ENCODE results near the gene TP53I11.

TP53I11 gene

DNA sequence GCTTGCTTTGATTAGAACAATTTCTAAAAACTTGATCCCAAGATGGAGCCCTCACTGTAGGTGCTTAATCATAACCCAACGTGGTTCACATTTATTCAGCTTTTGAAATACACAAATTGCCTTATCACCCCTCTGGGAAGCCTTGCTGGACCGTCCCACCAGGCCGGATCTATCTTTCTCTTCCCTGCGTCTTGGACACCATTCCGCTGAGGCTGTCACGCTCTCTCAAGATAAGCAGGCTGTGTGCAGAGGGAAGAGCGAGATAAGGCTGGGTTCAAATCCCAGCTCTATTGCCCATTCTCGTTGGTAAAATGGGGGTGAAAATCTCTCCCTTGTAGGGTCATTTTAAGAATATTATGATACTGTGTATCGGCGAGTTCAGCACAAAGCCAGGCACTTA lies 20.5 kb upstream of the TP53I11 start:
- no peak overlapping the region for H3K4me3 ChIP-seq
- H3K27ac ChIP-seq: no peak overlapping the region
- no peak overlapping the region for H3K9ac ChIP-seq
- H4K20me1 ChIP-seq: no peaks in the 10 kb centered on the region
- H3K27me3 ChIP-seq: no peaks in the 10 kb centered on the region
- H3K9me3 ChIP-seq: no peaks in the 10 kb centered on the region
- no peak overlapping the region for H3K4me2 ChIP-seq
- H3K36me3 ChIP-seq: no peaks in the 10 kb centered on the region
- TF ChIP-seq Cebpa-rat (IDR thresholded peaks at IDR 0.05): no peak
- peaks cover 23% of the 10 kb centered on the region for H3K4me1 ChIP-seq

DNA sequence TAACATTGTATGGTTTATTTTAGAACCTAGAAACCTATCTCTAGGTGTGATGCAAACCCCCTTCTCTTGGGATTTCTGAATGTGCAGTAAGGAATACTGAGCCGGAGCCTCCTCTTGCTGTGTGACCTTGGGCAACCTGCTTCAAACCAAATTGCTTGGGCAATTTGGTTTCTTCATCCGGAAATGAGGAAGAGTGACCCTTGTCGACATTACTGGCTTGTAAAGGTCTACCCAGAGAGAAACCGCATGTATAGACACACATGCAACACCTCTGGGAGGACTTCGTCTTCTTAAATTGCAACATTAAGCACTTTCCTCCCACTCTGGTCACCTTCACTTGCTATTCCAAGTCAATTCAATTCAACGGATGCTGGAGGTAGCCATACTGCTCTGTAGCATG lies 19.6 kb upstream of the TP53I11 start:
- Histone ChIP-seq H3K4me1 (peaks cover 25% of the 10 kb centered on the region), H3K27me3 (no peaks in the 10 kb centered on the region), H3K4me2 (no peak overlapping the region), H3K36me3 (no peaks in the 10 kb centered on the region), H3K27ac (no peak overlapping the region), H3K9ac (no peak overlapping the region), H3K4me3 (no peak overlapping the region), H3K9me3 (no peaks in the 10 kb centered on the region), H4K20me1 (no peaks in the 10 kb centered on the region)
- TF ChIP-seq Cebpa-rat (IDR thresholded peaks at IDR 0.05): no peak

DNA sequence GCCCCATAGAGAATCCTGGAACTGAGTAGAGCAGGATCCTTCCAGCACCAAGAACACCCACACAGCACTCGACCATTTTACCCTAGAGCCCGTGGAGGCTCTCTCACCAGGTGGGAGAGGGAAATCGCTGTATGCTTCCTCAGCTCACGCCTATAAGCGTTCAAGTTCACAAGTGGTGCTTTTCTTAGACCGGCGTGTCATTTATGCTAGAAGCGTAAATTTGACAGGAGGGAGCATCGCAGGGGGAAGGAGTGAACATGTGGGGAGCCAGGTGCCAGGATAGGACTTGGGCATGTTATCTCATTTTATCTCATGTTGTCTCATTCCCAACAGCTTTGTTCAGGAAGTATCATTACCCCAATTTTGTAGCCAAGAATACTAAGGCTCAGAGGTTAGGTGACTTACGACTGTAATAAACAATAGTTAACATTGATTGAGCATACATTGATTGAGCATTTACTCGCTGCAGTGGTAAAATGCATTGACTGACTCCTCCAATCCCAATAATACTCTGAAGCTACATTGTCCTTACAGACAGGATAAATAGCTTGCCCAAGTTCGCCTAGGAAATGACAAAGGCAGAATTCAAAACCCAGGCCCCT lies 19.1 kb upstream of the TP53I11 start:
- Histone ChIP-seq H3K4me2 (no peak overlapping the region), H3K9me3 (no peaks in the 10 kb centered on the region), H3K4me1 (peaks cover 27% of the 10 kb centered on the region)

GRCh38 chr11:44968510-44968909 lies 17.8 kb upstream of the TP53I11 start:
- Histone ChIP-seq H3K4me1 (peaks cover 27% of the 10 kb centered on the region), H3K27me3 (no peaks in the 10 kb centered on the region), H3K4me2 (no peak overlapping the region), H4K20me1 (no peaks in the 10 kb centered on the region), H3K4me3 (no peak overlapping the region), H3K9ac (no peak overlapping the region), H3K27ac (no peak overlapping the region), H3K9me3 (no peaks in the 10 kb centered on the region), H3K36me3 (no peaks in the 10 kb centered on the region)
- TF ChIP-seq Cebpa-rat (IDR thresholded peaks at IDR 0.05): no peak

More for the DNA sequence above, 19.1 kb upstream of the TP53I11 start:
- H3K9ac ChIP-seq: no peak overlapping the region
- H4K20me1 ChIP-seq: no peaks in the 10 kb centered on the region
- no peak for TF ChIP-seq Cebpa-rat (IDR thresholded peaks at IDR 0.05)
- no peaks in the 10 kb centered on the region for H3K27me3 ChIP-seq
- no peak overlapping the region for H3K27ac ChIP-seq
- H3K36me3 ChIP-seq: no peaks in the 10 kb centered on the region
- no peak overlapping the region for H3K4me3 ChIP-seq

- Histone ChIP-seq H4K20me1 (no peaks in the 10 kb centered on the region), H3K4me3 (no peak overlapping the region), H3K36me3 (no peaks in the 10 kb centered on the region), H3K9ac (no peak overlapping the region), H3K27me3 (no peaks in the 10 kb centered on the region), H3K9me3 (no peaks in the 10 kb centered on the region), H3K4me1 (peaks cover 32% of the 10 kb centered on the region), H3K4me2 (no peak overlapping the region), H3K27ac (no peak overlapping the region)
- TF ChIP-seq Cebpa-rat (IDR thresholded peaks at IDR 0.05): no peak
Observed at GRCh38 chr11:44967930-44968496, 17.3 kb upstream of the TP53I11 start.

- H3K36me3 ChIP-seq: no peaks in the 10 kb centered on the region
- H3K9ac ChIP-seq: no peak overlapping the region
- no peaks in the 10 kb centered on the region for H4K20me1 ChIP-seq
- no peak overlapping the region for H3K27ac ChIP-seq
- no peak overlapping the region for H3K4me2 ChIP-seq
- H3K9me3 ChIP-seq: no peaks in the 10 kb centered on the region
- no peak overlapping the region for H3K4me3 ChIP-seq
- H3K27me3 ChIP-seq: no peaks in the 10 kb centered on the region
- peaks cover 45% of the 10 kb centered on the region for H3K4me1 ChIP-seq
- TF ChIP-seq Cebpa-rat (IDR thresholded peaks at IDR 0.05): no peak
Observed at GRCh38 chr11:44966694-44967093, 16.0 kb upstream of the TP53I11 start.

DNA sequence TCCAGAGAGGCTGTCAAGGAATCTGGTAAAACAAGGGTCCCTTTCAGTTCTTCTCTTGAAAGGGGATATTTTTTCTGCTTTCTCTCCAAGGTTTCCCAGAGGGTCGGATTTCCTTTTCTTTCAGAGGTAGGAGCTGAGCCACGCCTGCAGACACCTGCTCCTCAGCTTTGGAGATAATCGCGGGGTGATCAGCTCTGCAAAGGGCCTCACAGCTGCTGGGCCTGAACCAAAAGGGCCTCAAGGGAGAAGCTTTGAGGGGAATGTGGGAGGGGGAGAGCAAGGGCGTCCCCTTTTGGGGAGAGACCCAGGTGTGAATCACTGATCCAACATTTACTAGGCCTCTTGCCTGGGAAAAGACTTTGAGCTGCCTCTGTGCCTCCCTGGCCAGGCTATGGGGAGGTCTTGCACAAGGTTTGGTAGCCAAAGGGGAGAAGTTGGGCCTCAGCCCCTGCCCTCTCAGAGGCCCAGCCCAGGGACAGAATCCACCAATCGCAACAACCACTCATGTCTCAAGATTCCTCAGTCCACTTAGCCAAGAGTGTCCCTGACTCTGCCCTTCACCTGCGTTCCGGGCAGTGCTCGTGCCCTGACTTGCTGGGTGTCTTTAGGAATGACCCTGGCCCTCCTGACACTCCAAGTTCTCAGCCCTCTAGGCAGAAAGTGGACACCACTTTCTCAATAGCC lies 14.0 kb upstream of the TP53I11 start:
- H3K9me3 ChIP-seq: no peaks in the 10 kb centered on the region
- H3K36me3 ChIP-seq: no peaks in the 10 kb centered on the region
- no peak for TF ChIP-seq Cebpa-rat (IDR thresholded peaks at IDR 0.05)
- H3K4me3 ChIP-seq: no peak overlapping the region
- no peaks in the 10 kb centered on the region for H4K20me1 ChIP-seq
- peak overlapping the region; percentile 12; the same call in 1 of the 2 replicates for H3K27ac ChIP-seq
- no peaks in the 10 kb centered on the region for H3K27me3 ChIP-seq
- H3K4me1 ChIP-seq: peaks cover 62% of the 10 kb centered on the region
- peak overlapping the region; percentile 26; the same call in 1 of the 2 replicates for H3K9ac ChIP-seq
- H3K4me2 ChIP-seq: peak overlapping the region; percentile 70

DNA sequence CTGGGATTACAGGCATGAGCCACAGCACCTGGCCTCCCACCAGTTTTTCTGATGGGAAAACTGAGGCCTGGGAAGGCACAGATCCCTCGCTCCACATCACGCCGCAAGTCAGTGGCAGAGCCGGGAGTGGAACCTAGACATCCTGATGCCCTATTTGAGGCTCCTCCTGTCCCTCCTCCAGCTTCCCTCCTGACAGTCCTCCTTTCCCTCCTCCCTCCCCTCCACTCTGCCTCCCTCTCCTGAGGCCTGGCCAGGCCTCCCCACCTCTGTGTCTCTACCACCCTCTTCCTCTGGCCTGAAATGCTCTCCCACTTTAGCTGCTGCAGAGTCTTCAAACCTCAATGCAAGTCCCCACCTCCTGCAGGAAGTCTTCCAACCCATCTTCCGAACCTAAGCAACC lies 13.3 kb upstream of the TP53I11 start:
- H3K4me3 ChIP-seq: no peak overlapping the region
- H3K4me1 ChIP-seq: peaks cover 63% of the 10 kb centered on the region
- no peaks in the 10 kb centered on the region for H3K27me3 ChIP-seq
- peak overlapping the region; percentile 12; the same call in 1 of the 2 replicates for H3K27ac ChIP-seq
- no peaks in the 10 kb centered on the region for H4K20me1 ChIP-seq
- H3K36me3 ChIP-seq: no peaks in the 10 kb centered on the region
- H3K9ac ChIP-seq: peak overlapping the region; percentile 27
- TF ChIP-seq Cebpa-rat (IDR thresholded peaks at IDR 0.05): no peak
- H3K9me3 ChIP-seq: no peaks in the 10 kb centered on the region
- H3K4me2 ChIP-seq: peak overlapping the region; percentile 70

- Histone ChIP-seq H3K4me1 (peaks cover 71% of the 10 kb centered on the region), H3K4me2 (peak overlapping the region; percentile 70), H3K9me3 (no peaks in the 10 kb centered on the region), H3K36me3 (no peaks in the 10 kb centered on the region), H3K9ac (peak overlapping the region; percentile 27; the same call in 1 of the 2 replicates), H3K4me3 (no peak overlapping the region), H3K27ac (peak overlapping the region; percentile 64), H4K20me1 (no peaks in the 10 kb centered on the region), H3K27me3 (no peaks in the 10 kb centered on the region)
- TF ChIP-seq Cebpa-rat (IDR thresholded peaks at IDR 0.05): no peak
Observed at GRCh38 chr11:44963136-44963535, 12.5 kb upstream of the TP53I11 start.

DNA sequence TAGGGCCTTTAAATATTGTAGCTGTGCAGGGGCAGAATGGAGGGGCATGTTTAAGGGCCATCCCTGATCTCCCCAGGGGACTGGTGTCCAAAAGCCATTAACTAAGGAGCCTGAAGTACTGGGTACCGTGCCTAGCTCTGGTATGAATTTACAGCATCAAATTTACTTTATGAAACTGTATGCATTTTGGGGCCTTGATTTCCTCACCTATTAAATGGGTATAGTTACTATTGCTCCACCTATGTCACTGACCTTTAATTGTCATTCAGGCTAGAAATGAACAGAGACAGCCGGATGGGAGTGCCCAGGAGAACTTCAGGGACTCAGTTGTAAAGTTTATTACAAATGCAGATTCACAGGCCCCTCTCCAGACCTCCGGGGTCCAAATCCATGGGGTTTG lies 11.8 kb upstream of the TP53I11 start:
- H3K9ac ChIP-seq: no peak overlapping the region
- H3K27me3 ChIP-seq: no peaks in the 10 kb centered on the region
- H3K36me3 ChIP-seq: no peaks in the 10 kb centered on the region
- peak overlapping the region; percentile 70 for H3K4me2 ChIP-seq
- H3K4me3 ChIP-seq: no peak overlapping the region
- no peak for TF ChIP-seq Cebpa-rat (IDR thresholded peaks at IDR 0.05)
- H3K4me1 ChIP-seq: peaks cover 78% of the 10 kb centered on the region
- H4K20me1 ChIP-seq: no peaks in the 10 kb centered on the region
- no peak overlapping the region for H3K27ac ChIP-seq
- H3K9me3 ChIP-seq: no peaks in the 10 kb centered on the region
